GM12878 (cell line): ENCODE measurements around the gene TTI1. TPM values are rescaled to one million over a fixed set of nuclear protein-coding genes. Genes with fewer than 3 reads are reported as not detected.
A peak's percentile ranks its signal among the peaks of the same experiment; 100 is the strongest.

Experiments
- ATAC-seq: fragments of 200-7000 bp; cut with Tn5 transposase; 3 replicates; pipeline ENCODE4 v1.9.1; 2020; ENCODE audit warnings: mild to moderate bottlenecking, moderate library complexity
- BruUV-seq: library from RNA; stranded (reverse); fragments of 400-500 nt; replicated peaks from 2 replicates; lab custom pipeline; 2021; lab: Mats Ljungman, UMichigan
- CTCF ChIA-PET: fragments of 300-600 bp; sonication (Branson Sonifier 250); formaldehyde crosslinking; extraction: SDS; loops from one replicate; lab custom pipeline; 2021; ENCODE audit warnings: inconsistent platforms; lab: Yijun Ruan, JAX
- POLR2A ChIA-PET: fragments of 350-600 bp; formaldehyde crosslinking; extraction: SDS; loops from one replicate; lab custom pipeline; 2021; ENCODE audit warnings: inconsistent platforms; lab: Charles Lee
- RAD21 ChIA-PET: fragments of 300-600 bp; sonication (Branson Sonifier 250); formaldehyde crosslinking; loops from one replicate; lab custom pipeline; 2023; ENCODE audit warnings: antibody characterized with exemption; ENCODE audit not compliant: unreplicated experiment; lab: Charles Lee
- SMC1A ChIA-PET: fragments of 300-600 bp; sonication (Branson Sonifier 250); formaldehyde crosslinking; loops from one replicate; lab custom pipeline; 2023; ENCODE audit not compliant: unreplicated experiment, uncharacterized antibody; lab: Charles Lee
- DNase-seq: peaks from one replicate; pipeline ENCODE4 v3.0.0-alpha.2; 2011; ENCODE audit warnings: low read depth, low spot score
- FAIRE-seq: peaks from 3 replicates; lab custom pipeline; 2011; peaks lifted over from hg19 to GRCh38; lab: Jason Lieb, UNC
- H2AFZ ChIP-seq: 2 replicates; pipeline ENCODE4 v1.6.0; 2011; ENCODE audit warnings: low read depth, low read length, control low read depth; ENCODE audit not compliant: control insufficient read depth
- H3K27ac ChIP-seq: 2 replicates; pipeline ENCODE4 v1.5.1; 2011; ENCODE audit warnings: control low read depth; ENCODE audit not compliant: control insufficient read depth, insufficient read depth
- H3K27me3 ChIP-seq, 2 experiments: replicated peaks in 1 of 2; 2 replicates each; pipeline versions ENCODE4 v1.6.0 to v1.6.1; 2011; ENCODE audit warnings: low read length in 1 of 2; ENCODE audit not compliant: control insufficient read depth in 2 of 2, insufficient read depth in 2 of 2
- H3K36me3 ChIP-seq, 2 experiments: 2 replicates each; pipeline ENCODE4 v1.5.1; 2011; ENCODE audit warnings: low read length in 1 of 2; ENCODE audit not compliant: control insufficient read depth in 2 of 2, insufficient read depth in 2 of 2
- H3K4me1 ChIP-seq: 2 replicates; pipeline ENCODE4 v1.6.1; 2011; ENCODE audit warnings: mild to moderate bottlenecking, low read length, moderate library complexity, mixed read lengths; ENCODE audit not compliant: control insufficient read depth, insufficient read depth
- H3K4me2 ChIP-seq: 2 replicates; pipeline ENCODE4 v1.6.0; 2011; ENCODE audit warnings: control low read depth; ENCODE audit not compliant: control insufficient read depth, insufficient read depth
- H3K4me3 ChIP-seq: fragments of 200-600 bp; sonication (generic); 2 replicates; pipeline ENCODE4 v1.5.1; 2016
- H3K79me2 ChIP-seq: 2 replicates; pipeline ENCODE4 v1.6.0; 2011; ENCODE audit warnings: low read length; ENCODE audit not compliant: control insufficient read depth, insufficient read depth
- H3K9ac ChIP-seq: 2 replicates; pipeline ENCODE4 v1.8.0; 2011; ENCODE audit warnings: low read length, control low read depth, mixed read lengths; ENCODE audit not compliant: control insufficient read depth, insufficient read depth
- H3K9me3 ChIP-seq: replicated peaks from 3 replicates; pipeline ENCODE4 v1.5.1; 2011; ENCODE audit warnings: mild to moderate bottlenecking, low read length; ENCODE audit not compliant: control insufficient read depth, insufficient read depth
- H4K20me1 ChIP-seq: 2 replicates; pipeline ENCODE4 v1.6.0; 2011; ENCODE audit not compliant: control insufficient read depth, insufficient read depth
- ASH2L ChIP-seq: fragments of 300-600, 200-600 bp; sonication (generic); IDR thresholded peaks from 2 replicates; pipeline ENCODE4 v1.6.1; 2017; ENCODE audit warnings: low read depth, mild to moderate bottlenecking, borderline replicate concordance
- BRCA1 ChIP-seq: IDR thresholded peaks from 2 replicates; pipeline ENCODE4 v1.6.1; 2011; ENCODE audit warnings: low read depth, low read length, improper control_type of control experiment
- CREM ChIP-seq: IDR thresholded peaks from 2 replicates; pipeline ENCODE4 v1.6.1; 2014; ENCODE audit warnings: antibody characterized with exemption, low read depth
- EZH2 ChIP-seq: IDR thresholded peaks from 2 replicates; pipeline ENCODE4 v1.6.1; 2012; ENCODE audit warnings: low read depth, mild to moderate bottlenecking, control low read depth, inconsistent platforms, low read length, borderline replicate concordance; ENCODE audit not compliant: control insufficient read depth
- GATAD2B ChIP-seq: fragments of 450-650 bp; conservative IDR thresholded peaks from 2 replicates; pipeline ENCODE4 v1.6.1; 2017; ENCODE audit warnings: low read depth, mild to moderate bottlenecking, moderate library complexity
- JUND ChIP-seq: IDR thresholded peaks from 2 replicates; pipeline ENCODE4 v1.6.1; 2012; ENCODE audit warnings: low read depth, mild to moderate bottlenecking, low read length, improper control_type of control experiment, moderate library complexity
- NBN ChIP-seq: fragments of 450-650 bp; IDR thresholded peaks from 2 replicates; pipeline ENCODE4 v1.6.1; 2016
- NR2C1 ChIP-seq: fragments of 450-650 bp; IDR thresholded peaks from 2 replicates; pipeline ENCODE4 v1.6.1; 2017; ENCODE audit warnings: antibody characterized with exemption, mild to moderate bottlenecking, moderate library complexity
- NR2C2 ChIP-seq: IDR thresholded peaks from 2 replicates; pipeline ENCODE4 v1.6.1; 2011; ENCODE audit warnings: borderline replicate concordance, low read depth; ENCODE audit not compliant: control insufficient read depth, insufficient read length
- NRF1 ChIP-seq: conservative IDR thresholded peaks from 2 replicates; pipeline ENCODE4 v1.6.1; 2011; ENCODE audit warnings: mild to moderate bottlenecking, low read depth, low read length, improper control_type of control experiment
- PKNOX1 ChIP-seq: fragments of 450-650 bp; IDR thresholded peaks from 2 replicates; pipeline ENCODE4 v1.6.1; 2016; ENCODE audit warnings: mild to moderate bottlenecking
- PML ChIP-seq: IDR thresholded peaks from 2 replicates; pipeline ENCODE4 v1.6.1; 2012; ENCODE audit warnings: low read length, inconsistent platforms
- RFX5 ChIP-seq: IDR thresholded peaks from 2 replicates; pipeline ENCODE4 v1.6.1; 2011; ENCODE audit warnings: low read depth, low read length, improper control_type of control experiment
- ZBED1 ChIP-seq: IDR thresholded peaks from 2 replicates; pipeline ENCODE4 v1.6.1; 2016; ENCODE audit warnings: borderline replicate concordance
- ZBTB11 ChIP-seq: fragments of 450-650 bp; formaldehyde crosslinking; IDR thresholded peaks from 2 replicates; pipeline ENCODE4 v1.5.0; 2022; ENCODE audit warnings: mild to moderate bottlenecking, missing genetic modification characterization
- ZNF384 ChIP-seq: IDR thresholded peaks from 2 replicates; pipeline ENCODE4 v1.6.1; 2012; ENCODE audit warnings: low read depth, mild to moderate bottlenecking, low read length, improper control_type of control experiment, borderline replicate concordance
- WGBS: methylation state at CpG from one replicate; pipeline ENCODE4 v1.1.6; 2016; ENCODE audit warnings: low lambda C conversion rate; ENCODE audit not compliant: insufficient replicate concordance, insufficient coverage; ENCODE audit errors: missing lambda C conversion rate; 5-methylcytosine and 5-hydroxymethylcytosine counted together
- in situ Hi-C: fragments of 300-500 bp; cut with MboI; formaldehyde crosslinking; loops from 9 replicates; pipeline ENCODE4 v1.14.3; 2018; ENCODE audit warnings: mixed read lengths
- intact Hi-C: fragments of 100-400 bp; cut with micrococcal nuclease; formaldehyde crosslinking; loops from one replicate; pipeline ENCODE4 v1.14.2; 2022; ENCODE audit not compliant: unreplicated experiment
- polyA plus RNA-seq, 11 experiments: library from polyadenylated mRNA; depleted of rRNA in 4 of 11; unstranded in 6 of 11; stranded (reverse) in 5 of 11; fragments of >200 nt; fragmentation: Nextera tagmentation in 4 of 11; fragmentation: Illumina TruSeq in 1 of 11; extraction: Ambion mirVana in 4 of 11; extraction: Trizol in 1 of 11; gene quantifications; 1 replicate in 1 of 11; 2 replicates in 10 of 11; pipeline versions ENCODE4 v1.2.1 to v1.2.3, GENCODE V29; 2011 to 2016; ENCODE audit warnings: inconsistent platforms in 2 of 11, missing spikeins in 2 of 11, low read depth in 1 of 11
- total RNA-seq, 4 experiments: library from RNA; depleted of rRNA in 3 of 4; stranded (reverse); fragments of >200 nt in 3 of 4; fragmentation: Illumina TruSeq in 1 of 4; extraction: Trizol in 1 of 4; gene quantifications; 2 replicates each; pipeline versions ENCODE4 v1.2.1 to v1.2.3, GENCODE V29; 2013 to 2021
- TF ChIP-seq, protein P1 (sequence below): IDR thresholded peaks from 2 replicates; pipeline ENCODE4 v1.6.1; 2012; ENCODE audit warnings: low read length, inconsistent platforms

The TTI1 gene
- total and polyA plus RNA-seq, 10 of the 15 experiments (the other 5 are each of a cell fraction or from before 2014, with no cell fraction given): 5.3 to 44.6 (median 24.9) TPM

DNA sequence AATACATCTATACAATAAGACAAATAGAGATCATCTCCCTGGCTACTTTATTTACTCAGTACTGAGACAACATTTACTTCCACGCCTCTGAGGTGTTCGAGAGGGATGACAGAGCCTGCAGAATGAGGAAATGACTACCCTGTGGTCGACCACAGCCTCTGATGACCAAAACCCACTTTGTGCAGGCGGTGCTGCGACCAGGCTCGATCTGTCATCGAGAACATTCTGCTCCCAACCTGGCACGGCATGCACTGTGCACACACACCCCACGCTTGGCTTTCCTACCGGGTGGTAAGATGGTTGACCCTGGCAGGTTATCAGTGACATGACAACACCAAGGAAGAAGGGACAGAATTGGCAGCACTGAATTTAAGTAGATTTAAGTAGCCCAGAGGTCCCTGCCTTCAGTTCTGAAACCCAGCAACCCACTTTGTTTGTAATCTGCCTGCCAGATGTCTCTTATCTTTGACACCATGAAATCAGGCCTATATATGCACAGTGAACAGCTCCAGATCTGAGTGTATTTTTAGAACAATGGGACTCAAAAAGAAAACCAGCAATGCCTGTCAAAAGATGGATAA, 42.6 kb downstream of the TTI1 start:
- H2AFZ ChIP-seq: no peak overlapping the region
- H4K20me1 ChIP-seq: no peaks in the 10 kb centered on the region
- peaks cover 33% of the 10 kb centered on the region for H3K4me1 ChIP-seq
- no TSS peak for BruUV-seq
- POLR2A ChIA-PET: no interaction called here
- H3K4me2 ChIP-seq: peak overlapping the region; percentile 46
- intact Hi-C loops (loop anchor here (1.0 to 10.0 kb wide), 5 partner anchors 69 to 426 kb away; no protein-coding TSS in a partner anchor), in situ Hi-C loops (loop anchor here (5.0 to 10.0 kb wide), 3 partner anchors 83 to 726 kb away; partner anchors contain the start of gene GHRH)
- no peaks in the 10 kb centered on the region for H3K9me3 ChIP-seq
- peaks cover 3 to 6% of the 10 kb centered on the region in 2 experiments; a peak in 3 of 4 replicates for H3K36me3 ChIP-seq
- H3K79me2 ChIP-seq: no peaks in the 10 kb centered on the region
- H3K4me3 ChIP-seq: peak overlapping the region; percentile 13; the same call in 1 of the 2 replicates
- no peaks in the 10 kb centered on the region for H3K27me3 ChIP-seq
- no peak overlapping the region for H3K9ac ChIP-seq
- FAIRE-seq: peak; percentile 92
- SMC1A ChIA-PET: interaction anchor here (0.7 to 2.6 kb wide), 11 partner anchors 15 to 427 kb away, joined by 3 to 12 read pairs (median 4); no protein-coding TSS in a partner anchor
- DNase-seq: peak; percentile 84
- RAD21 ChIA-PET: interaction anchor here (0.7 to 1.5 kb wide), 4 partner anchors 67 to 425 kb away, joined by 3 to 4 read pairs (median 3); no protein-coding TSS in a partner anchor
- peak overlapping the region; percentile 63 for H3K27ac ChIP-seq
- CTCF ChIA-PET: interaction anchor here (0.7 to 4.2 kb wide), 9 partner anchors 10 to 426 kb away, joined by 3 to 26 read pairs (median 3); partner anchors contain the start of genes RPRD1B, TTI1 and VSTM2L
- peak; percentile 98 for ATAC-seq
- under 1% methylated on average over 10 of the region's 10 CpGs for WGBS
- no peak for TF ChIP-seq ZNF384
- no peak for TF ChIP-seq NRF1
- no peak for TF ChIP-seq ASH2L
- TF ChIP-seq BRCA1: no peak
- peak; percentile 77 for TF ChIP-seq NBN
- TF ChIP-seq RFX5: no peak
- TF ChIP-seq, protein P1, sequence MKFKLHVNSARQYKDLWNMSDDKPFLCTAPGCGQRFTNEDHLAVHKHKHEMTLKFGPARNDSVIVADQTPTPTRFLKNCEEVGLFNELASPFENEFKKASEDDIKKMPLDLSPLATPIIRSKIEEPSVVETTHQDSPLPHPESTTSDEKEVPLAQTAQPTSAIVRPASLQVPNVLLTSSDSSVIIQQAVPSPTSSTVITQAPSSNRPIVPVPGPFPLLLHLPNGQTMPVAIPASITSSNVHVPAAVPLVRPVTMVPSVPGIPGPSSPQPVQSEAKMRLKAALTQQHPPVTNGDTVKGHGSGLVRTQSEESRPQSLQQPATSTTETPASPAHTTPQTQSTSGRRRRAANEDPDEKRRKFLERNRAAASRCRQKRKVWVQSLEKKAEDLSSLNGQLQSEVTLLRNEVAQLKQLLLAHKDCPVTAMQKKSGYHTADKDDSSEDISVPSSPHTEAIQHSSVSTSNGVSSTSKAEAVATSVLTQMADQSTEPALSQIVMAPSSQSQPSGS: peak; percentile 82
- no peak for TF ChIP-seq EZH2
- no peak for TF ChIP-seq JUND
- TF ChIP-seq ZBTB11 (CRISPR knock-in tag): no peak
- no peak for TF ChIP-seq NR2C2
- TF ChIP-seq PKNOX1: peak; percentile 74
- TF ChIP-seq NR2C1: no peak
- no peak for TF ChIP-seq PML
- peak; percentile 67; the same call in 1 of the 2 replicates for TF ChIP-seq ZBED1
- peak; percentile 75 for TF ChIP-seq GATAD2B
- TF ChIP-seq CREM: peak; percentile 88
